H4 (cell line): ENCODE measurements around the gene TLL1. TPM values are rescaled to one million over a fixed set of nuclear protein-coding genes. Genes with fewer than 3 reads are reported as not detected.

Experiments used
- DNase-seq: peaks from one replicate; pipeline ENCODE4 v3.0.0-alpha.2; 2015; ENCODE audit warnings: low spot score
- total RNA-seq: library from RNA; depleted of rRNA; stranded (reverse); fragments of >200 nt; shearing (Covaris generic); gene quantifications from 2 replicates; pipeline ENCODE4 v1.2.3, GENCODE V29; 2014

TLL1 gene
- total RNA-seq, 1 experiment from 2014 or later, result 0.93 TPM

GRCh38 chr4:165894159-165894558, 21.1 kb downstream of the TLL1 start:
- DNase-seq, result no peak

DNA sequence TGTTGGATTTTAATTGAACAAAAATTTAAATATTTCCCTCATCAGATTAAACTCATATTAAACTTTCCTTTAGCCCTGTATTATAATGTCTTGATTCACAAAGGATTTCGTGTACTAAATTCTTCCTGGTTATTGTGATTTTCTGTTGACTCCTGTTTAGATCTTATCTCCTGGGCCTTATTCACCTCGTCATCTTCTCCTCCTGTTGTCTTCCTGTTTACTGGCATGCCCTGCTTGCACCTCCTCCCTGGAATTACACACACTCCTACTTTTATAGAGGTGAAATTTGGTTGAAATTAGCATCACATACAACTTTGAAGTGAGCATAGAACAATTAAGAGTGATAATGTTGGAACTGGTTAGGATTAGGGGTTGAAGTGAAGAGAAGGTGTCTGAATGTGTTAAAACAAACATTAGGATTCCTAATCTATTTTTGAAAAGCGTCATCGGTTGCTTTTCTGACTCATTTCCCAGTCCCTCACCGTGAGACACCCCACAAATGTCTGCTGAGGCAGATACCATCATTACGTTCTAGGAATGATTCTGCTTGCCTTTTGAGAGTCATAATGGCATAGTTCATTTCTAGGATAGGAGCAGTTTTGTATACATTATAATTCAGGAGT, 32.5 kb downstream of the TLL1 start:
- DNase-seq, result peak; percentile 8

DNA sequence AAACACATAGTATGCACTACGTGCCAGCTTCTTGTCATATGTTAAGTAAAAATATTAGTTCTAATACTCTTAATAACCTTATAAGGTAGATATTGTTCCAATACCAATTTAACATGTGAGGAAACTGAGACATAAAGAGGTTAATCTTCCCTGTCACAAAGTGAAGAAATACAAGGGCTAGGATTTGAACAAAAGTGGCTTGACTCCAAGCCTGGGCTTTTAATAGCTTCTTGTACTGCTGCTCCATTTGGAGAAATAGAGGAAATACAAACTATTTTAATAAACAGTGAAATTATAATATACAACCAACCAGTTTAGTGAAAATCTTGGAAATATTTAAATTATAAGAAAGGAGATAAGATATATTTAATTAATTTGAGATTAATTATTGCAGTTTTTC, 33.2 kb downstream of the TLL1 start:
- no peak for DNase-seq

- no peak for DNase-seq
These were observed 36.9 kb downstream of the TLL1 start for GRCh38 chr4:165909947-165910346.

DNA sequence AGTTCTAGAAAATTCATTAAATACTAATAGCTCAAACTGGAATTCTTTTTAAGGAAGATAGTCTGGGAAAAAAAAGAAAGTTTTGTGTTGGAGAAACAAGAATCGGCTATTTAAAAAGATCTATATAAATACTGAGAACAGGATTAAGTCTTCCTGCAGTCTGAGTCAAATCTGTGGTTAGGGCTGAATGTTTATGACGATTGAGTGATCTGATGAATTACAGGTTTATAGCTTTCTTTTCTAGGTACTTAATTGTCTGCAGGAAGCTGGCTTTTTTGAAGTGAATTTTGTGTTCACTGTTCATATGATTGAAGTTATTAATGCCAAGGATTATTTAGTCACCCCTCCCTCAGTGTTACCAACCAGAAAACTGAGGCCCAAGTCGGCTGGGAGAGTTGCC, 42.2 kb downstream of the TLL1 start:
- DNase-seq, result no peak

GRCh38 chr4:165921546-165921945, 48.5 kb downstream of the TLL1 start:
- no peak for DNase-seq

GRCh38 chr4:165922747-165923146, 49.7 kb downstream of the TLL1 start:
- DNase-seq, result no peak

- DNase-seq, result no peak
These were observed 53.3 kb downstream of the TLL1 start for GRCh38 chr4:165926307-165926706.

DNA sequence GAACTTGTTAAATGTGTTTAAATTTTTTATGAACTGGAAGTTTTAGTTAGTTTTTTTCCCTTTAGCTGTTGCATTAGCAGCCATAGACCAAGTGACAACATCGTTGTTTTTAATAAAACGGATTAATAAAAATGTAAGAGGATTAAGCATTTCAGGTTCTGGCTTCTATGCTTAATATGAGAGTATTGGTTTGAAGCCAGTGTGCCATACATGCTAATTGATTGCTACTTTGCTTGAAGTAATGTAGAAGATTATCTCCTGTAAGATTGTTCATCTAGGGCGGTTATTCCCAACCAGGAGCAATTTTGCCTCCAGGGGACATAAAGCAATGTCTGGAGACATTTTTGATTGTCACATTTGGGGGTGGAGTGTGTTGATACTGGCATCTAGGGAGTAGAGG, 54.3 kb downstream of the TLL1 start:
- DNase-seq, result no peak

GRCh38 chr4:165927815-165928214, 54.8 kb downstream of the TLL1 start:
- no peak for DNase-seq

DNA sequence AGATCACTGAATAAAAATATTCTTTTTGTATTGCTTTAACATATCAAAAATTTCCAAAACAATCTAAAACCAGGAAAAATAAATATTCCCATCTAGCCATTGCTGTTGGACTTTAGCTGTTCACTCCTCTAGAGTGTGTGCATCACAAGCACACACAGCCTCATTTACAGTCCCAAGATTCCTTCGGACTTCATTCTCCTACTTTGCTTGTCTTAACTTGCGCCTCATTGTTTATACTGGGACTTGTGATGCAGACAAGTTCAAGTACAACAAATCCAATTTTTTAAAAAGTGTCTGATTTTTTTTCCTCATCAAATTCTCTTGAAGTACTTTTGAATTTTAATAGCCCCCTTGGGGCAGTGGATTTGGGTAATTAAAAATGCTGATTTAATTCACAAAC, 55.6 kb downstream of the TLL1 start:
- no peak for DNase-seq

GRCh38 chr4:165929662-165930061, 56.6 kb downstream of the TLL1 start:
- DNase-seq, result no peak

GRCh38 chr4:165931741-165932140, 58.7 kb downstream of the TLL1 start:
- DNase-seq, result no peak

GRCh38 chr4:165944900-165945299, 71.9 kb downstream of the TLL1 start:
- no peak for DNase-seq

DNA sequence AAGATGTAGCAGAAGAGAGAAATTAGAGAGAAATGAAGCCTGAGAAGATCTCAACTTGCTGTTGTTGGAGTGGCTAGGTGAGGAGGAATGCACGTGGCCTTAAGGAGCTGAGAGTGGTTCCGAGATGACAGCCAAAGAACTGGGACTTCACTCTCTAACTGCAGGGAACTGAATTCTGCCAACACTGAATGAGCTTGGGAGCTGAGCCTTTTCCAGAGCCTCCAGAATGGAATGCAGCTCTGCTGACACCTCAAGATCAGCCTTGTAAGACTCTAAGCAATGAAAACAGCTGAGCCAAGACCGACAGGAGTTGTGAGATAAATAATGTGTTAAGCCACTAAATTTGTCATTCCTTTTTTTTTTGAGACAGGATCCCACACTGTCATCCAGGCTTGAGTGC, 73.0 kb downstream of the TLL1 start:
- no peak for DNase-seq

- DNase-seq, result no peak
These were observed 74.0 kb downstream of the TLL1 start for GRCh38 chr4:165947019-165947418.

GRCh38 chr4:165953181-165953580, 80.1 kb downstream of the TLL1 start:
- no peak for DNase-seq

- no peak for DNase-seq
These were observed 90.6 kb downstream of the TLL1 start for GRCh38 chr4:165963621-165964020.

DNA sequence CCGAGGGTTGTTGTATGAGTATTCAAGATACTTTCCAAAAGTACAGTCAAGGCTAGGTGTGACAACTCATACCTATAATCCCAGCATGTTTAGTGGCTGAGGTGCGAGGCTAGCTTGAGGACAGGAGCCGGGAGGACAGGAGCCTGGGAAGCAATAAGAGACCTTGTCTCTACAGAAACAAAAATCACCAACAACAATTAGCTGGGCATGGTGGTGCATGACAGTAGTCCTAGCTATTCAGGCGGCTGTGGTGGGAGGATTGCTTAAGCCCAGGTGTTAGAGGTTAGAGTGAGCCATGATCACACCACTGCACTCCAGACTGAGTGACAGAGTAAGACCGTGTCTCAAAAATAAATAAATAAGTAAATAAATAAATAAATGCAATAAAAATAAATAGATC, 91.6 kb downstream of the TLL1 start:
- no peak for DNase-seq

- no peak for DNase-seq
These were observed 92.5 kb downstream of the TLL1 start for GRCh38 chr4:165965503-165965902.

DNA sequence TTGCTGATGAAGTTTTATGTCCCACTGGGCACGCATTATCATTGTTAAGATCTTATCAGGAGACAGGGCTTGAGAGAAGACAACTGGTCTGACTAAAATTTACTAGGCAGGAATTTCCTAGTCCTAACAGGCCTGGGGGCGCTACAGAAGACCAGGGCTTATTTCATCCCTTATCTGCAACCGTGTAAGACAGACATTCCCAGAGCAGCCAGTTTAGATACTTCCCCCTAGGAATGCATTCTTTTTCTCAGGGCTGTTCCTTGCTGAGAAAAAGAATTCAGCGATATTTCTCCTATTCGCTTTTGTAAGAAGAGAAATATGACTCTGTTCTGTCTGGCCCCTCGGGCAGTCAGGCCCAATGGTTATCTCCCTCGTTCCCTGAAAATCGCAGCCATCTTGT, 93.8 kb downstream of the TLL1 start:
- no peak for DNase-seq

- DNase-seq, result no peak
These were observed 94.4 kb downstream of the TLL1 start for GRCh38 chr4:165967486-165967885.

DNA sequence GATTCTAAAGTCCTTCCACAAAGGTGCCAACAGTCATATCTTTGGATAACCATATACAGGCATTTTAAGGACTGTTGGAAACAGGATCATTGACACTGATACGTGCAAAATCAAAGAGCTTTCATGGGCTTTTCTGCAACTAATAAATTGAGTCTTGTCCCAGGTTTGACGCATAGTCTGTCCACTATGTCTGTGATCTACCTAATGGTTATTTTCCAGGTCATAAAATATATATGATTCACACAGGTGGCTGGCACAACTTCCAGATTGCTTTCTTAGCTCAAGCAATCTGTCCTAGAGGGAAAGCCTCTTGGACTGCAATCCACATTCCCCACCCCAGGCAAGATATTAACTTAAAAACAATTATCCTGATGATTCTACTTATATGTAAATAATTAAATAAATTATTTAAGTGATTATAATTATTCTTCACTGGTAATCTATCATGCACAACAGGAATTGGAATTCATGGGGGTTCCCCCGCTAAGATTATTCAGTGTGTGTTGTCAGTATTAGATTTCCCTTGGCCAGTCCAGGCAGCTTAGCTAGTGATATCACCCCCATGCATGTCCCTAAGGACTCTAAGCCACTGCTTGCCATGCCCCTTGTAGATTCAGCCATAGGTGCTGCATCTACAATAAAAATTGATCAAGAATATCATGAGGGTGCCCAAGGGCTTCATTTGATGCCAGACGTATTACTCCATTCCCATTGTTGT, 97.8 kb downstream of the TLL1 start:
- DNase-seq, result no peak

- DNase-seq, result no peak
These were observed 98.4 kb downstream of the TLL1 start for GRCh38 chr4:165971446-165971845.
